ENCODE measurements around the gene COL18A1.

Gene COL18A1

DNA sequence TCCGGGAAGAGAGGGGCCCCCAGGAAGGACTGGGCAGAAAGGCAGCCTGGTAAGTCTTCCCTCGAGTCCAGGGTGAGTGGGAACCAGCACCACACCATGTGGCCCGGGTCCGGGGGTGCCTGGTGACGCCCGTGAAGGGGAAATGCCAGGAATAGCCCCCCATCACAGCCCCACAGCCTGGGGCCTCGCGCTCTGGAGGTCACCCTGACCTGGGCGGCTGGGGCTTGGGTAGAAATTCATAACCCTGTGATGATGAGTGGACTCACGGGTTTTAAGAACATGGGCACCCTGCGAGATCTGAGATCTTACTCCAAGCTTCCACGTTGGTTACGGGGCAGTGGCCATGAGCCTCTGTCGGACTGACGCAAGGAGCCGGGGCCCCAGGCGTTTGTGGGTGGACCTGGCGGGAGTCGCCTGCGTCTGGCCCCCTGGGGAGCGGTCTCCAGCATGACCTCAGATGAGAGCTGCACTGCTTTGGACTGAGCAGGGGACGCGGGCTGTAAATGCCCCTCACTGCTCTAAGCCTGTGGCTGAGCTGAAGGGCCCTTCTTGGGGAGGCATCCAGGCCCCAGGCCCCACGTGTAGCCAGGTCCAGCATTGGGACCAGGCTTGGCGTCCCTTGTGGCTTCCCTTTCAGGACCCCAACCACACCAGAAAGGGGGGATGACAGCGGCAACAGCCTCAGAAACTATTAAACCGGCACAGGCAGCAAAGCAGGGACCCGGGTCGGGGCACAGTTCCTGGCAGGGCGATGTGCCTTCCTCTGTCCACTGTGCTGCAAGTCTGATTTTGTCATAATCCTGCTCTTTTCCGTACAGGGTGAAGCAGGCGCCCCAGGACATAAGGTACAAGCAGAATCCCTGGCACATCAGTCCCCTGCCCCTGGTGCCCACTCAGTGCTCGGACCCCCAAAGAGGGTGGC lies 77.3 kb downstream of the COL18A1 start:
- DNase-seq, result no peak

DNA sequence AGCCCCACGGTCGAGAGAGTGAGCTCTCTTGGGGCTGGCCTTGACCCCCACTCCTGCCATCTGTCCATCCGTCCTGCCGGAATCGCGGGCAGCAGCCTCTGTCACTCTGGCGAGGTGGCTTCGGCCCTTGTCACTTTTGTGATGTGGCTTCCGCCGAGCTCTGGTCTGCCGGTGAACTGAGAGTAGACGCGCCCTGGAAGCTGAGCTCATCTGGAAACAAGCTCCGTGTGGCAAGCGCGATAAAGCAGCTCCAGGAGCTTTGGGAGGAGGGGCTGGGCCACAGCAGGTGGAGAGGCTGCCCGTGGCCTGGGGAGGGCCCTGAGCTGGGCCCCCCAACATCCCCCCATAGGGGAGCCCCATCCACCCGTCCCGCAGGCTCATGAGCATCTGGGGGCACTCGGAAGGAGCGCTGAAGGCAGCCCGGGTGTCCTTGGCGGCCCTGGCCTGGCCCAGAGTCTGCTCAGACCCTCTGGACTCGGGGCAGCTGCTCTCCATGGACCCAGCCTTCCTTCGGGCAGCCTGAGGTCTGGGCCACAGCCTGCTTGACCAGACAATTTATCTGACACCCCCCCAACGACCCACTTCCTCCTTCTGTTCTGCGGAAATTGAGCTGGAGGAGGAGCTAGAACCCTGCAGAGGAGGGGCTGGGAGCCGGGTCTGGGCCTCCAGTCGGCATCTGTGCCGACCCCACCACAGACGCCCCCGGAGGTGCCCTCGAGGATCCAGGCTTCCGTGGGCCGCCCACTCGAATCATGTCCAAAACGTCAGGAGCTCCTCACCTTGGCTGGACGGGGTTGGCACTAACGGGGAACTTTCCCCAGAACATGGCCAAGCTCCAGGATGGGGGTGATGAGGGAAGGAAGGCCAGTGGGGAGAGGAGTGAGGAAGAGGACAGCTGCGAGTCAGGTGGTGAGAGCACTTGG lies 78.2 kb downstream of the COL18A1 start:
- DNase-seq, result peak; percentile 27

DNA sequence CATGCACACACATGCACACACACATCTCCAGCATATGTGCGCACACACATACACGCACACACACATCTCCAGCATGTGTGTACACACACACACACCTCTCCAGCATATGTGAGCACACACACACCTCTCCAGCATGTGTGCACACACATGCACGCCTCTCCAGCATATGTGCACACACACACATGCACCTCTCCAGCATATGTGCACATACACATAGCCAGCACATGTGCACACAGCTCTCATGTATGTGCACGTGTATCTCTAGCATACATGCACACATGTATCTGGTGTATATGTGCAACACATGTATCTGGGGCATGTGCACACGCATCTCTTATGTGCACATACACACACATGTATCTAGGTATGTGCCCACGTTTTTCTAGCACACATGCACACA lies 79.4 kb downstream of the COL18A1 start:
- no peak for DNase-seq

DNA sequence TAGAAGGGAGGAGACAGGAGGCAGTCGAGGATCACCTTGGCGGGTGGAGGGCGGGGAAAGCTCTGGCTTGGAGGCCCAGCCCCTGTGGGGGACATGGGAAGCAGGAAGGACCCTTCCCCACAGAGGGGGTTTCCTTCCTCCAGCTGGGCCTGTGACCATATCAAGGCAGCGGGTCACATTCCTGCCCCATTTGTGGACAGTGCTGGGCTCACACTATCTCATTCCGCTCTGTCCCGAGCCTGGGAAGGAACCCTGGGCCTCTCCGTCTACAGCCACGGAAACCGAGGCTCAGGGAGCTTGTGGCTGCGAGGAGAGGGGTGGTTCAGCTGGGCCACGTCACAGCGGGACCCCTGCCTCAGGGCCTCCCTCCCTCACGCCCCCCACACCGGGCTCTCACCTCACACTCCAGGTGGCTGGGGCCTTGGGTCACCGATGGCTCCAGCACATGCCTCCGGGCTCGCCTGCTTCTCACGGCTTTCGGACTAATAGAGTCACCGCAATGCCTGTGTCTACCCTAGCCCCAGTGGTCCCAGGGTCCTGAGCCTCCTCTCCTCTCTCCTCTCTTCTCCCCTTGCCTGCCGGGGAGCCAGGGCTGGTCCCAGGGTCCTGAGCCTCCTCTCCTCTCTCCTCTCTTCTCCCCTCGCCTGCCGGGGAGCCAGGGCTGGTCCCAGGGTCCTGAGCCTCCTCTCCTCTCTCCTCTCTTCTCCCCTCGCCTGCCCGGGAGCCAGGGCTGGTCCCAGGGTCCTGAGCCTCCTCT lies 80.9 kb downstream of the COL18A1 start:
- DNase-seq, result no peak

DNA sequence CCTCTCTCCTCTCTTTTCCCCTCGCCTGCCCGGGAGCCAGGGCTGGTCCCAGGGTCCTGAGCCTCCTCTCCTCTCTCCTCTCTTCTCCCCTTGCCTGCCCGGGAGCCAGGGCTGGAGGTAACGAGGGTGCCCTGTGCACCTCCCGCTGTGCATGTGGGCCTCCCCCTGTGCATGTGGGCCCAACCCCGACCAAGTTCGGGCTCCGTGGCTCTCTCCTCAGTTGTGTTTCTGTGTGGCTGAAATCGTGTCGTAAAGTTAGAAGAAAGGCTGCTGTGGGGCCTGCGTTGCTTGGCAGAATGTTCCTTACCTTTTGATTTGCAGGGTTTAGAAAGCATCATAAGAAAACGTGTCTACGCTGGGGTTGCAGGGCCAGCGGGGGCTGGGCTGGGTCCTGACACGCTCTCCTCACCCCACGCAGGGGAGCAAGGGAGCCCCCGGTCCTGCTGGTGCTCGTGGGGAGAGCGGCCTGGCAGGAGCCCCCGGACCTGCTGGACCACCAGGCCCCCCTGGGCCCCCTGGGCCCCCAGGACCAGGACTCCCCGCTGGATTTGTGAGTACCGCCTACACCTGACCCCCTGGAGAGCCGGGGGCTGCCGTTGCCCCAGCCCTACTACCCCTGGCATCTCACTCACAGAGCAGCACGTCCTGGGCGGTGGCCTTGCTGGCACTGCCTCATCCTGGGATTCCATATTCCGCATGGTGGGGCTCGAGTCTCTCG lies 81.6 kb downstream of the COL18A1 start:
- DNase-seq, result no peak

DNA sequence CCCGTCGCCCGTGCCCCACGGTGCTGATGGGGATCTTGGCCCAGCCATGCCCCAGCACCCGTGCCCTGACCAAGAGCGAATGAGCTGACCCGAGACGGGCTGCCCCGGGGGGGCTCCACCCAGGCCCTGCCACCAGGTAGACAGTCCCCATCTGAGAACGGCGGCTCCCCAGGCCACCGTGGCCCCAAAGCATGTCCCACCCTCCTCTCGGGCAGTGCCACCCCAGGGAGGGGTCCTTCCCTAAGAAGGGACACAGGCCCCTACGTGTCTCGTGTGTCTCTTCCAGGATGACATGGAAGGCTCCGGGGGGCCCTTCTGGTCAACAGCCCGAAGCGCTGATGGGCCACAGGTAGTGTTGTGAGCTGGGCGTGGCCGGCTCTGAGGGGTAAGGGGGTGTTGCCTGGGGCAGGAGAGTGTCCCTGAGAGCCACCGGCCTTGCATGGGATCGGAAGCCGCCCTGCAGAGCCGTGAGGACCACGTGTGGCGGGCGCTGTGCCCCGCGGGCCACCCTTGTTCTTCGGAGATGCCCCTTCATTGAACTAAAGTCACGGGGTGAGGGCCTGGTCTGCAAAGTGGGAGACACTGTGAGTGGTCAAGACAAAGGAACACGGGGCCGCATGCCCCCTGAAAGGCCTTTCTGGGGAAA lies 82.3 kb downstream of the COL18A1 start:
- DNase-seq, result no peak

DNA sequence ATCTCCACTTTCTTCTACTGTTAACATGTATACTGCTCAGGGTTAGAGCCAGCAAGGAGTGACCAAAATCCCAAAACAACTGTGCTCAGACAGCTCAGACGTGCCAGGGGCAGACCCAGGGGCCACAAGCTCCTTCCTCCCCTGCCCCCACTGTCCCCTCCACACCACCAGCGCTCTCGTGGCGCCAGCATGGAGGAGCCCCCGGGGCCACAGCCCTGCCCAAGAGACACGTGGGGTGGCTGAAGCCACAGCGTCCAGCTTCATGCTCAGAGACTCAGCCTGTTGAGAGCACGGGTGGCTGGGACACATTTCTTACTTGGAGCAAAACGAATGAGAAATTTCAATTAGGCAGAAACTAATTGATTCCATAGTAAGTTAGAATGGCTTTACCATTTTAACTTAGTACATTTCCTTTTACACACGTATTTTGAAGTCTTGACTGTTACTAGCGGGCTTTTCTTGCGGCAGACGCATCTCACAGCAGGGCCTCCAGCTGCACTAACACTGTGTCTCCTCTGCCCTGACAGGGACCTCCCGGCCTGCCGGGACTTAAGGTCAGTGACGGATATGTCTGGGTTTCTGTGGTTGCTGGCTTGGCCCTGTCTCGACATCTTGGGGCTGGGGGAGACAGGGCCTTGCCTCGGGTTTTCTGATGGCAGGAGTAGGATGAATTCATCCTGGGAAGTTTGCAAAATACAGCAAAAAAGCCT lies 83.1 kb downstream of the COL18A1 start:
- DNase-seq, result no peak

DNA sequence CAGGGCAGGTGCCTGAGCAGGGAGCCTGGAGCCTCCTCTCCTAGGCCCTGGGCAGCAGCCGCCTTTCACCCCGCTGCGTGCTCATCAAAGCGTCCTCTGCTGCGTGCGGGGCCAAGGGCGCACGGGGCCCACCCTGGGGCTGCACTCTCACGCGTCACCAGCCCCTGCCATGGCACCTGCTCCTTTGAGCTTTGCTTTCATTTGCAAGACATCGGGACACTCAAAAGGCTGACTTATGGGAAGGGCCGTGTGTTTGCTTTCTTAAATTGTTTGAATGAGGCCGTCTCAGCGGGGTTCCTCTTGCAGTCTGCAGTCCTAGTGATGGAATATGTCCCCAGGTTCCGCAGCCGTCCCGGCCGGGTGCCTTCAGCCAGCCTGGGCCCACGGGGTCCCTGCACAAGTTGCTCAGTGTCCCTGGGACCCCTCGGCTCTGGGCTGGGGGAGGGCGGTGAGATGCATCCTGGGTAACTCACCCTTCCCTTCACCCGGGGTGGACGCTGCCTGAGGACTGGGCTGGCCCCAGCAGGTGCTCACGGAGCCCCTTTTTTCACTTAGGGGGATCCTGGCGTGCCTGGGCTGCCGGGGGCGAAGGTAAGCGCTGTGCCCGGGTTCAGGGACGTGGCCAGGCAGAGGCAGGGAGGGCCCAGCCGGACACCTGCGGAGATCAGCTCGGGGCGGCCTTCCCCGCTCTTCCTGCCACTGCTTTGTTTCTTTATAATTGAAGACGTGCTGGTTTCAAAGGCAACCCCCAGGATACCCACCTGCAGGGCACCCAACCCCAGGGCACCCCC lies 84.2 kb downstream of the COL18A1 start:
- no peak for DNase-seq

DNA sequence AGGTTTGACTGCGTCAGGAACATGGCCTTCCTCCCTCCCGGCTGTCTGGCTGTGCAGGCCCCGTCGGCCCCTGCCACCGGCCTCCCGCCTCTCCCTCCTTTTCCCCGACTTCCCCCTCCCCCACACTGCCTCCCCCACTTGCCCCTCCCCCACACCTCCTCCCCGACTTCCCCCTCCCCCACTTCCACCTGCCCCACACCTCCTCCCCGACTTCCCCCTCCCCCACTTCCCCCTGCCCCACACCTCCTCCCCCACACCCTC lies 84.7 kb downstream of the COL18A1 start:
- DNase-seq, result no peak

DNA sequence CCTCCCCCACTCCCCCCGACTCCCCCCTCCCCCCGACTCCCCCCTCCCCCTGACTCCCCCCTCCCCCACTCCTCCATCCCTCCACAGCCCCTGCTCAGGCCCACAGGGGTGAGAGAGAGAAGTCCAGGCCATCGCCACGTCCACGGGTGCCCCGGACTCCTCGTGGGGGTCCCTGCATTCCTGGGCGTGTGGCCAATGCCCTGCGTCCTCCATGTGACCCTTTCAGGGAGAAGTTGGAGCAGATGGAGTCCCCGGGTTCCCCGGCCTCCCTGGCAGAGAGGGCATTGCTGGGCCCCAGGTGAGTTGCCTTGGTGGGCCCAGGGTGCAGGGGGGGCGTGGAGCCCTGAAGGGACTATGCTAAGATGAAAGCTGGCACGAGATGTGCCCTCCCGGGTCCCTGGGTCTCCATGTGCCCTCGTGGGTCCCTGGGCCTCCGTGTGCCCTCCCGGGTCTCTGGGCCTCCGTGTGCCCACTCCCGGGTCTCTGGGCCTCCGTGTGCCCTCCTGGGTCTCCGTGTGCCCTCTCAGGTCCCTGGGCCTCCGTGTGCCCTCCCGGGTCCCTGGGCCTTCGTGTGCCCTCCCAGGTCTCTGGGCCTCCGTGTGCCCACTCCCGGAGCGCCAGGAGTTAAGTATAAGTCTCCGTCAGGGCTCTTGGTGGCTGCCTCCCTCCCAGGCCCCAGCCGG lies 85.2 kb downstream of the COL18A1 start:
- no peak for DNase-seq

DNA sequence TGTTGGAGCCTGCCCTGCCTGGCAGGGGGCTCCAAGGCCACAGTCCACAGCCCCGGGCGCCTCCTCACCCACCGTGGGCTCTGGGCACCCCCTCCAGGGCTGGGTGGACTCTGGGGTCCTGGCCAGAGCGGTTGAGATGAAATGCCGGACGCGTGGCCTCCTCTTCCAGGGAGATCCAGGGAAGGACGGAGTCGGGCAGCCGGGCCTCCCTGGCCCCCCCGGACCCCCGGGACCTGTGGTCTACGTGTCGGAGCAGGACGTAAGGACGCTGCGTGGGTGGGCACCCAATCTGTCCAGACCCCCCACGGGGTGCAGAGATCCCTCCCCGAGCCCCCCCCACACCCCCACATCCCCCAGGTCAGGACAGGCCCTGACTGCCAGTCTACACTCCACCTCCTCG lies 86.1 kb downstream of the COL18A1 start:
- no peak for DNase-seq

DNA sequence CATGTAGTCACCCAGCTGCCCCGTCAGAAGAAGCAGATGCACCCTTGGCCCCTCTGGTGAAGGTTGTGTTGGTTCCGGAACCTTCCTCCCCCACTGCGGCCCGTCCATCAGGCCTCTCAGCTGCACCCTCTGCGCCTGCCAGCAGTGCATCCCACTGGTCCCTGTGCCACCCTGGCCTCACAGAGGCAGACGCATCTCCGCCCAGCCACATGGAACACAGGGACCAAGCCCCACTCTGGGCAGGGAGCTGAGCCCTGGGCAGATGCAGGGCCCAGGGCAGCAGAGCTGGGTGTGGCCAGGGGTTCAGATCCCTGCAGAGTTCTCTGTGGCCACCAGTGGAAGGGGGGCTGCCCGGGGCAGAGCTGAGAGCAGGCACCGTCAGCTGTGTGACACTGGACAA lies 86.7 kb downstream of the COL18A1 start:
- DNase-seq, result no peak

DNA sequence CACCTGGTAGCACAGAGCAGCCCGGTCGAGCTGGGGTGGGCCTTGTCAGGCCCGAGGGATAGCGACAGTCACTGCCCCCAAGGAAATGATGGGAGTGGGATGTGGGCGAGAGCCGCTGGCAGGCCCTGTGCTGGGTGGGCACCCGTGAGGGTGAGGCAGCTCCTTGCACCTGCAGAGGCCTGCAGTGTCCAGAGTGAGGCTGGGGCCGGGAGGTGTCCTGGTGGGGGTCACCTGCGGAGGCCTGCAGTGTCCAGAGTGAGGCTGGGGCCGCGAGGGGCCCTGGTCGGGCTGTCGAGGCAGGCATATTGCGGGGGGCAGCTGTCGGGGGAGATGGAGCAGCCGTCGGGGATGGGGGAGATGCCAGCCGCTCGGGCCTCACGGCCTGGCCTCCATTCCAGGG lies 87.8 kb downstream of the COL18A1 start:
- no peak for DNase-seq

DNA sequence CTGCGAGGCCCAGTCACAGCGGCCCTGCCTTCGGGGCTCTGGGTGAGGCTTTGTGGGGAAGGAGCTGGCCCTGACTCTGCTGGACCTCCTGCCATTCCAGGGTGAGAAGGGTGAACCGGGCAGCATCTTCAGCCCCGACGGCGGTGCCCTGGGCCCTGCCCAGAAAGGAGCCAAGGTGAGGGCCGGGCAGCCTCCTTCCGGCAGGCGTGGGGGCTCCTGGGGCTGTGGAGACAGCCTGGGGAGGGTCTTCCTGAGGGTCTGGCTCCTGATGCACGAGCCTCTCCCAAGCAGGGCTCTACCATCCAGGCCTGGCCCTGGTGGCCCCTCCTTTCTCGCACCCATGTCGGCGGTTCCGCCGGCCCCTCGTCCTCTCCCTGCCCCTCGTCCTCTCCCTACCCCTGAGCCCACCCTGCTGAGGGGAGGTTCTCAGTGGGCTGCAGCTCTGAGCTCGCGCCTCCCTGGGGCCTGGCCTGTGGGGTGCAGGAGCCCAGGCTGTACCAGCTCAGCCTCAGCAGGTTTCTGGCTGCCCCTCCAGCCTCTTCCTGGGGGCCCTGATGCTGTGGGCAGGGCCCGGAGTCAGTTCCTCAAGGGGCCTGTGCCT lies 88.5 kb downstream of the COL18A1 start:
- DNase-seq, result no peak

DNA sequence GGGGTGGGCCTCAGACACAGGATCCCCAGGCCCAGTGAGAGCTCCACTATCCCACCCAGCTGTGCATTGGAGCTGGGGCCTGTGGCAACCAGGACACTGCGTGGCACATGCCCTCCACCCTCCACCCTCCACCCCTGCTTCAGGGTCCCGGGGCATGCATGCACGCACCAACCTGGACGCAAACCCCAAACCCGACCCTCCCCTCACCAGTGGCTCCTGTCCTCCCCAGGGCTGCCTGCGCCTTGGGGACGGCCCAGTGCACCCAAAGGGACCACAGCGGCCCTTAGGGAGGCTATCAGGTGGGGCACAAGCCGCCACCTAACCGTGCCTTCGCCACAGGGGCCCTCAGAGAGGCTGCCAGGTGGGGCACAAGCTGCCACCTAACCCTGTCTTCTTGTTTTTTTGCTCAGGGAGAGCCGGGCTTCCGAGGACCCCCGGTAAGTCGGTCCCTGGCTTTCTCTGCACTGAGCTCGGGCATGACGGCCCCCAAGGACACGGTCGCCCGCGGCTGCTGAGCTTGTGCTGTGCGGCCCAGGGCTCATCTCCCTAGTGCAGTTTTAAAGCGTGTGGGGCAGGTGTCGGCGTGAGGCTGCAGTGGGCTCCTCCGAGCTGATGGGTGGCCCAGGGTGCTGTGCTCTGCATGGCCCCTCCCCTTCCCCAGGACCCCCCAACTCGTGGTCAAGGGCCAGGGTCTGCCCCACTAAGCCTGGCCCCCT lies 89.3 kb downstream of the COL18A1 start:
- no peak for DNase-seq

DNA sequence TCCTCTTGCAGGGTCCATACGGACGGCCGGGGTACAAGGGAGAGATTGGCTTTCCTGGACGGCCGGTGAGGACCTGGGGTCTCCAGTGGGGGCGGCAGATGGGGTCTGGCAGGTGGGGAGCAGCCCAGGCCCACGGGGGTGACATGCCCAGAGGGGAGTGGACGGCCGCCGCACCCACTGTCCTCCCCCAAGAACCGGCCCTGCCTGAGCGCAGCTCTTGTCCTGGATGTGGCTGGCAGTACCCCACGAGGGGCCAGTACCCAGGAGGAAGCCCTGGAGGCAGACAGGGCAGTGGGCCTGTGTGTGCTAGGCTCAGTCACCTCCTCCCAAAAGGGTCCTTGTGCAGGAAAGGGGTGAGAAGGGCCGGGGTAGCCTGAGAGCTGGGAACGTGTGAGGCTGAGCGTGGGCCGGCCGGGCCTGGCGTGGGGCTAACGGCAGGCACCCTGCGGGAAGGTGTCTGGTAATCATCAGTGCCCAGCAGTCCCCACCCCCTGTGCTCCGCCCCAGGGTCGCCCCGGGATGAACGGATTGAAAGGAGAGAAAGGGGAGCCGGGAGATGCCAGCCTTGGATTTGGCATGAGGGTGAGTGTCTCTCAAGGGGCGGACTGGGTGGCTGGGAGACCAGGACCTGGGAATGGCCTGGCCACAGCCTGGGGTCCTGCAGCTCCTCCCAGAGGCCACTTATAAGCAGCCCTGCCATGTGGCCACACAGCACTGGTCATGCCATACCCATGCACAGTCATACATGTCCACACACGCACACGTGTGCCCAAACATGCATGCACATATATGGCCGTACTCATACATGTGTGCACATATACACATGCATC lies 90.1 kb downstream of the COL18A1 start:
- no peak for DNase-seq

DNA sequence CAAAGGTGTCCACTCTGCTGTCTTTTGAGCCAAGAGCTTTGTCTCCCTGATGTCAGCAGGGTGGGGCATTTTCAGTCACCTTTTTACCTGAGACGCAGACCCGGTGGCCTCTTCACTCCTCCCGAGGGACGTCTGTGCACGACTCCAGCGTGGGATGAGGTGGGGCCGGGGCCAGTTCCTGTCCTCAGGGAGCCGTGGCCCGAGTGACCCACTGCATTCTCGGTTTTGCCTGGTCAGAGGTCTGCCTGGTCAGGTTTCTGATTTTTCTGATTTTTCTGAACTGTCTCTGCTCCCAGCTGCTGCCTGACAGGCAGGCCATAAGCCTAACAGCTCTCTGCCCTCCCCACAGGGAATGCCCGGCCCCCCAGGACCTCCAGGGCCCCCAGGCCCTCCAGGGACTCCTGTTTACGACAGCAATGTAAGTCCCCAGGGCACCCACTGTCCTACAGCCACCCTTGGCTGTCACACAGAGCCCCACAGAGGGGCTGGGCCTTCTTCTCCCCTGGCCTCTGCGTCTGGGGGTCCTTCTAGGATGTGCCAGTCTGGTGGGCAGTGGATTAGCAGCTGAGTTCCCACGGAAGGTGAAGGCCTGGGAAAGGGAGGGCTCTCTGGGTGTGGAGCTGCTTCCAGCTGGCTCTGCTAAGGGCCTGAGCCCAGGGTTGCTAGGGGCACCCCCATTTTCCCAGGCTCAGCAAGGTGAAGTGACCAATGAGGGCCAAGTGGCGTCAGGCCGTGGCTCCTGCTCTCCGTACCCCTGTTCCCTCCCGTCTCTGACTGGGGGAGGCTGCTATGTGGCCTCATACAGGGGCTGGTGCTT lies 91.4 kb downstream of the COL18A1 start:
- no peak for DNase-seq

Data from suppressor macrophage treated with lipopolysaccharide for 4 hours (primary cell).